Measurements from ENCODE around the gene XRN2.
"Not testable (repeated sequence)": the region's sequence is repeated elsewhere in the genome, so short reads cannot be mapped to it uniquely, and the experiment has no call there.

XRN2 gene

DNA sequence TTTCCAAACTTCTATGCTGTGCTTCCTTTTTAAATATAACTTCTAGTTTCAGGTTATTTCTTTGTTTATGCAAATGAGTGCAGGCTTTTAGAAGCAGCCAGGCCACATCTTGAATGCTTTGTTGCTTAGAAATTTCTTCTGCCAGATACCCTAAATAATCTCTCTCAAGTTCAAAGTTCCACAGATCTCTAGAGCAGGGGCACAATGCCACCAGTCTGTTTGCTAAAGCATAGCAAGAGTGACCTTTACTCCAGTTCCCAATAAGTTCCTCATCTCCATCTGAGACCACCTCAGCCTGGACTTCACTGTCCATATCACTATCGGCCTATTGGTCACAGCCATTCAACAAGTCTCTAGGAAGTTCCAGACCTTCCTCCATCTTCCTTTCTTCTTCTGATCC lies 120.6 kb downstream of the XRN2 start:
- not testable (repeated sequence) for DNase-seq (ENCODE audit: low read depth)

GRCh38 chr20:21424846-21425245 lies 121.7 kb downstream of the XRN2 start:
- no peak for DNase-seq (ENCODE audit: low read depth)

DNA sequence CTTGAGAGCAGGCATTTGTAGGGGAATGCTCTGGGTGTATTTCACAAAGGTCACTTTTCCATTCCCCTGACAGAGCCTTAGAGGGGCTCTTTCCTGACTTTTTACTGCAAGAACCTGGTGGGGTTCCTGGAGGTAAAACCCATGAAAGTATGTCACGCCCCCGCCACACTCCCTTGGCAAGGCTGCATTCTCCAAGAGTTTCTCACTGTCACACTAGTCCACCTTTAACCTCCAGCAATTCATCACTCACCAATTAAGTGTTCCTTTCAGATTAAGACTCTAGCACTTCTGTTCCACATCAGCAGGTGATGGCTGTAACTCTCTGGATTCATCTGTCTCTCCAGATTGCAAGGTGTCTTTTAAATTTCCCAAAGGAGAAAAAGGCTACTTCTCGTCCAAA lies 126.9 kb downstream of the XRN2 start:
- DNase-seq (ENCODE audit: low read depth), result no peak

DNA sequence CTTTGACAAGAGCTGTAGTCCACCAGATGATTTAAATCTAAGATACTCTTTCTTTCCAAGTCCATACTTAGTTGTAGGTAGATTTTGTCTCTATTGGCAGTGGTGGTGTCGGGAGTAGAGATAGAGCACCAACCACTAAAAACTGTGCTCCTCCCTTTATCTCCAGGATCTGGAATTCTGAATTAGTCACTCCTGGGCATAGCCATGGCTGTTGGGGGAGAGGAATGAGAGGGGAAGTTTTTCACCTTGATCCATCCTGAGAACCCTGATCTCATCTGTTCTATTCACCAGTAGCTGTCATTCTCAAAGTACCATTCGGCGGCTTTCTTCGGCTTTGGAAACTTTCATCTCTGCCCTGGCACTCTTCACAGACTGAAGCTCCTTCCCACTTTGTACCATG lies 129.8 kb downstream of the XRN2 start:
- peak; percentile 33 for DNase-seq (ENCODE audit: low read depth)

DNA sequence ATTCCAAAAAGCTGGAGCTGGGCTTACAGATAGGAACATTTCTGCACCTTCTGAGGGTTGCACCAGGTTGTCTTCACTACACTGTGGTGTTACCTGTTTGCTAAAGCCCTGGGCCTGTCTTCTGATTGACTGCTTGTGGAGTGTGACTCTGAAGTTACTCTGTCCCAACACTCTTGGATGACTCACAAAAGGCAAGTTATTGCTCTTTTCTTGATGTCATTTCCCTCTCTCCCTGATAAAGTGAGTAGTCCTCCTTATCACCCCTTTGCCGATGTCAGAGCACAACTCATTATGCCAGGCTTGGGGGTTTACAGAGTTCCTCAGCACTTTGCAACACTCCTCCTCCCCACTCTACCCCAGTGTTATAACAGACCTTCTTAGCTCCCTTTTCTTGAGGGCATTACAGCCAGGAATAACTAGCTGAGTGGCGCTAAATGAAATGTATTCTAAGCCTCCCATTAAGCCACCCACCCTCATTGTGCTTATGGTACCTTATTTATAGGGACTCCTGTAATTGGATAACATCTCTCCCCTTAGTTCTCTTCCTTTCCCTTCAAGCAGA lies 130.3 kb downstream of the XRN2 start:
- DNase-seq (ENCODE audit: low read depth), result peak; percentile 65

DNA sequence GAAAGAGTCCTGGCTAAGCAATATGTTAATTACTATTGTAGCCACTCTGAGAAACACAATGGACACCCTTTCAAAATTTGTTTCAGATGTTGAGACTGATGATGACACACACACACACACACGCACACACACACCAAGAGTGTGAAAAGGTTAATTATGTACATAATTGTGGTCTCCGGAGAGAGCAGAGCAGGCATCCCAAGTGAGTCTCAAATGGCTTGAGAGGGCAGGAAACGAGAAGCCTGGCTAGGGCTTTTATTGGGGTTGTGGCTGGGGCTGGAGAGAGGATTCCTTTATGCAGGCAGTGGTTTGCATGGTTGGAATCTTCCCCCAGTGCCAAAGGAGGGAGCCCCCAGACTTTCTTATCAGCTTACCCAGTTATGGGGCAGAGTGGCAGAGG lies 132.4 kb downstream of the XRN2 start:
- DNase-seq (ENCODE audit: low read depth), result peak; percentile 55

GRCh38 chr20:21436205-21436604 lies 133.1 kb downstream of the XRN2 start:
- DNase-seq (ENCODE audit: low read depth), result peak; percentile 95

DNA sequence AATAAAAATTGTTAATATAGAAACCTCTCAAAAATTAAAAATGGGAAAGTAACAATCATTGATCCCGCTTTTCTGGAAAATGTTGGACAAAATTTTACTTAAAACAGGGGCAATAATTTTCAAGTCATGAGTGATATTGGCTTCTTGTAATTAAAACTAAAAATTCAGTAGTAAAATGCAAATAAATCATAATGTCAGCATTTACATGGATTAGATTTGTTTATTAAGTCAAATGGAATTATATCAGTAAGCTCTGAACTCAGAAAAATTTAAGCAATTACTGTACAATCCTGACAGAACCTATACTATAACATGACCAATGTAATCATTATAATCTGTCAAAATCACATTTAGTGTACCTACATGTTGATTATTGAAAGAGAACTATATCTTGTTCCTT lies 134.1 kb downstream of the XRN2 start:
- no peak for DNase-seq (ENCODE audit: low read depth)

- no peak for DNase-seq (ENCODE audit: low read depth)
Measured at GRCh38 chr20:21437816-21438215, 134.7 kb downstream of the XRN2 start.
